ENCODE measurements around the gene RTP2. TPM values are rescaled to one million over a fixed set of nuclear protein-coding genes. Genes with fewer than 3 reads are reported as not detected.
A peak's percentile ranks its signal among the peaks of the same experiment; 100 is the strongest.

Gene RTP2
- total RNA-seq, 1 donor from 2014 or later: not detected

- peaks cover 7% of the 10 kb centered on the region for H3K36me3 Mint-ChIP-seq (ENCODE audit: low read depth)
- no peaks in the 10 kb centered on the region for H3K27me3 Mint-ChIP-seq (ENCODE audit: insufficient read depth)
- no peak for DNase-seq (ENCODE audit: low spot score)
- H3K27ac Mint-ChIP-seq: peak overlapping the region; percentile 98
- peak overlapping the region; percentile 96 for H3K4me3 Mint-ChIP-seq
- no peaks in the 10 kb centered on the region for H3K9me3 Mint-ChIP-seq
- intact Hi-C loops (cut with micrococcal nuclease): loop anchor here (1.0 to 5.0 kb wide), 18 partner anchors 177 to 1580 kb away; partner anchors contain the start of gene LPP
- H3K4me1 Mint-ChIP-seq (ENCODE audit: low read depth): peaks cover 59% of the 10 kb centered on the region
Observed at GRCh38 chr3:187742351-187743171, 40.2 kb upstream of the RTP2 start.

- intact Hi-C loops (cut with micrococcal nuclease): loop anchor here (1.0 to 5.0 kb wide), 20 partner anchors 178 to 1581 kb away; partner anchors contain the start of gene LPP
- no peaks in the 10 kb centered on the region for H3K27me3 Mint-ChIP-seq (ENCODE audit: insufficient read depth)
- peak; percentile 64 for DNase-seq (ENCODE audit: low spot score)
- peak overlapping the region; percentile 96 for H3K4me3 Mint-ChIP-seq
- H3K36me3 Mint-ChIP-seq (ENCODE audit: low read depth): peaks cover 11% of the 10 kb centered on the region
- no peaks in the 10 kb centered on the region for H3K9me3 Mint-ChIP-seq
- peak overlapping the region; percentile 98 for H3K27ac Mint-ChIP-seq
- peaks cover 61% of the 10 kb centered on the region for H3K4me1 Mint-ChIP-seq (ENCODE audit: low read depth)
Observed at GRCh38 chr3:187741403-187742350, 39.3 kb upstream of the RTP2 start.

GRCh38 chr3:187740421-187741399, 38.4 kb upstream of the RTP2 start:
- intact Hi-C loops (cut with micrococcal nuclease): loop anchor here (2.0 to 5.0 kb wide), 7 partner anchors 432 to 1582 kb away; no protein-coding TSS in a partner anchor
- peak overlapping the region; percentile 98 for H3K27ac Mint-ChIP-seq

GRCh38 chr3:187739561-187740332, 37.4 kb upstream of the RTP2 start:
- Mint-ChIP-seq H3K36me3 (ENCODE audit: low read depth) (peaks cover 20% of the 10 kb centered on the region), H3K27ac (peak overlapping the region; percentile 98), H3K9me3 (no peaks in the 10 kb centered on the region), H3K4me3 (peak overlapping the region; percentile 96), H3K27me3 (ENCODE audit: insufficient read depth) (no peaks in the 10 kb centered on the region), H3K4me1 (ENCODE audit: low read depth) (peaks cover 65% of the 10 kb centered on the region)
- intact Hi-C loops (cut with micrococcal nuclease): loop anchor here (1.0 to 10.0 kb wide), 12 partner anchors 433 to 1583 kb away; no protein-coding TSS in a partner anchor
- peak; percentile 78 for DNase-seq (ENCODE audit: low spot score)

More at GRCh38 chr3:187740421-187741399, 38.4 kb upstream of the RTP2 start:
- H3K9me3 Mint-ChIP-seq: no peaks in the 10 kb centered on the region
- DNase-seq (ENCODE audit: low spot score): peak; percentile 63
- H3K36me3 Mint-ChIP-seq (ENCODE audit: low read depth): peaks cover 14% of the 10 kb centered on the region
- no peaks in the 10 kb centered on the region for H3K27me3 Mint-ChIP-seq (ENCODE audit: insufficient read depth)
- peaks cover 64% of the 10 kb centered on the region for H3K4me1 Mint-ChIP-seq (ENCODE audit: low read depth)
- peak overlapping the region; percentile 96 for H3K4me3 Mint-ChIP-seq

- Mint-ChIP-seq H3K9me3 (no peaks in the 10 kb centered on the region), H3K27me3 (ENCODE audit: insufficient read depth) (no peaks in the 10 kb centered on the region), H3K4me1 (ENCODE audit: low read depth) (peaks cover 71% of the 10 kb centered on the region), H3K27ac (peak overlapping the region; percentile 92), H3K4me3 (peak overlapping the region; percentile 96), H3K36me3 (ENCODE audit: low read depth) (peaks cover 21% of the 10 kb centered on the region)
- intact Hi-C loops (cut with micrococcal nuclease): loop anchor here (1.0 to 10.0 kb wide), 5 partner anchors 1014 to 1496 kb away; no protein-coding TSS in a partner anchor
- no peak for DNase-seq (ENCODE audit: low spot score)
Observed at GRCh38 chr3:187739094-187739560, 36.8 kb upstream of the RTP2 start.

GRCh38 chr3:187738331-187739093, 36.2 kb upstream of the RTP2 start:
- no peaks in the 10 kb centered on the region for H3K9me3 Mint-ChIP-seq
- no peaks in the 10 kb centered on the region for H3K27me3 Mint-ChIP-seq (ENCODE audit: insufficient read depth)
- peak overlapping the region; percentile 96 for H3K4me3 Mint-ChIP-seq
- peak; percentile 67 for DNase-seq (ENCODE audit: low spot score)
- H3K27ac Mint-ChIP-seq: peak overlapping the region; percentile 92
- intact Hi-C loops (cut with micrococcal nuclease): loop anchor here (1.0 to 10.0 kb wide), 7 partner anchors 1015 to 1496 kb away; no protein-coding TSS in a partner anchor
- H3K36me3 Mint-ChIP-seq (ENCODE audit: low read depth): peaks cover 23% of the 10 kb centered on the region
- peaks cover 71% of the 10 kb centered on the region for H3K4me1 Mint-ChIP-seq (ENCODE audit: low read depth)

- no peak for DNase-seq (ENCODE audit: low spot score)
- H3K4me1 Mint-ChIP-seq (ENCODE audit: low read depth): peaks cover 71% of the 10 kb centered on the region
- intact Hi-C loops (cut with micrococcal nuclease): loop anchor here (1.0 to 10.0 kb wide), 4 partner anchors 1050 to 1497 kb away; no protein-coding TSS in a partner anchor
- H3K9me3 Mint-ChIP-seq: no peaks in the 10 kb centered on the region
- H3K36me3 Mint-ChIP-seq (ENCODE audit: low read depth): peaks cover 28% of the 10 kb centered on the region
- no peaks in the 10 kb centered on the region for H3K27me3 Mint-ChIP-seq (ENCODE audit: insufficient read depth)
- peak overlapping the region; percentile 96 for H3K4me3 Mint-ChIP-seq
- peak overlapping the region; percentile 92 for H3K27ac Mint-ChIP-seq
Observed at GRCh38 chr3:187738071-187738330, 35.6 kb upstream of the RTP2 start.

- peak; percentile 44 for DNase-seq (ENCODE audit: low spot score)
- Mint-ChIP-seq H3K27me3 (ENCODE audit: insufficient read depth) (no peaks in the 10 kb centered on the region), H3K4me3 (peak overlapping the region; percentile 96), H3K9me3 (no peaks in the 10 kb centered on the region), H3K4me1 (ENCODE audit: low read depth) (peaks cover 66% of the 10 kb centered on the region), H3K36me3 (ENCODE audit: low read depth) (peaks cover 32% of the 10 kb centered on the region), H3K27ac (peak overlapping the region; percentile 92)
- intact Hi-C loops (cut with micrococcal nuclease): loop anchor here (1.0 to 10.0 kb wide), 4 partner anchors 1051 to 1497 kb away; no protein-coding TSS in a partner anchor
Observed at GRCh38 chr3:187737368-187738070, 35.2 kb upstream of the RTP2 start.

GRCh38 chr3:187737006-187737367, 34.6 kb upstream of the RTP2 start:
- peak overlapping the region; percentile 82 for H3K27ac Mint-ChIP-seq
- no peaks in the 10 kb centered on the region for H3K27me3 Mint-ChIP-seq (ENCODE audit: insufficient read depth)

GRCh38 chr3:187736418-187736871, 34.1 kb upstream of the RTP2 start:
- peaks cover 55% of the 10 kb centered on the region for H3K4me1 Mint-ChIP-seq (ENCODE audit: low read depth)
- H3K9me3 Mint-ChIP-seq: no peaks in the 10 kb centered on the region
- H3K4me3 Mint-ChIP-seq: peak overlapping the region; percentile 96
- no peaks in the 10 kb centered on the region for H3K27me3 Mint-ChIP-seq (ENCODE audit: insufficient read depth)
- H3K36me3 Mint-ChIP-seq (ENCODE audit: low read depth): peaks cover 40% of the 10 kb centered on the region
- DNase-seq (ENCODE audit: low spot score): no peak
- intact Hi-C loops (cut with micrococcal nuclease): loop anchor here (10.0 kb wide), 1 partner anchor 1498 kb away; no protein-coding TSS in a partner anchor
- H3K27ac Mint-ChIP-seq: peak overlapping the region; percentile 82

More at GRCh38 chr3:187737006-187737367, 34.6 kb upstream of the RTP2 start:
- intact Hi-C loops (cut with micrococcal nuclease): loop anchor here (10.0 kb wide), 1 partner anchor 1498 kb away; no protein-coding TSS in a partner anchor
- peaks cover 61% of the 10 kb centered on the region for H3K4me1 Mint-ChIP-seq (ENCODE audit: low read depth)
- no peak for DNase-seq (ENCODE audit: low spot score)
- peak overlapping the region; percentile 96 for H3K4me3 Mint-ChIP-seq
- peaks cover 34% of the 10 kb centered on the region for H3K36me3 Mint-ChIP-seq (ENCODE audit: low read depth)
- no peaks in the 10 kb centered on the region for H3K9me3 Mint-ChIP-seq
